HepG2 (cell line): ENCODE results near the gene TBC1D24. TPM values are rescaled to one million over a fixed set of nuclear protein-coding genes. Genes with fewer than 3 reads are reported as not detected.
A peak's percentile ranks its signal among the peaks of the same experiment; 100 is the strongest.

ENCODE experiments used
- ATF7 ChIP-seq, 2 experiments: fragments of 450-650 bp in 1 of 2; sonication (generic) in 1 of 2; formaldehyde crosslinking in 1 of 2; IDR thresholded peaks; 2 replicates each; pipeline versions ENCODE4 v1.4.0 to v1.6.1; 2016 to 2020; ENCODE audit warnings: antibody characterized with exemption in 1 of 2, mild to moderate bottlenecking in 1 of 2, missing genetic modification reagents in 1 of 2
- HIC2 ChIP-seq: sonication (generic); formaldehyde crosslinking; IDR thresholded peaks from 2 replicates; pipeline ENCODE4 v1.9.0; 2022; ENCODE audit warnings: low read depth, missing genetic modification reagents
- HNF1B ChIP-seq: sonication (generic); formaldehyde crosslinking; IDR thresholded peaks from 2 replicates; pipeline ENCODE4 v1.5.1; 2020; ENCODE audit warnings: mild to moderate bottlenecking, moderate library complexity, missing genetic modification reagents
- HOXA5 ChIP-seq: sonication (generic); formaldehyde crosslinking; IDR thresholded peaks from 2 replicates; pipeline ENCODE4 v1.4.0; 2020; ENCODE audit warnings: missing genetic modification reagents
- HOXA7 ChIP-seq: sonication (generic); formaldehyde crosslinking; IDR thresholded peaks from 2 replicates; pipeline ENCODE4 v1.8.1; 2022; ENCODE audit warnings: mild to moderate bottlenecking, missing genetic modification reagents, moderate library complexity
- LCORL ChIP-seq, 2 experiments: fragments of 450-650 bp in 1 of 2; sonication (generic) in 1 of 2; formaldehyde crosslinking in 1 of 2; IDR thresholded peaks; 2 replicates each; pipeline versions ENCODE4 v1.5.0 to v1.6.1; 2017 to 2020; ENCODE audit warnings: antibody characterized with exemption in 1 of 2, missing genetic modification reagents in 1 of 2
- MAFF ChIP-seq: IDR thresholded peaks from 2 replicates; pipeline ENCODE4 v1.6.1; 2011; ENCODE audit warnings: low read depth, low read length, improper control_type of control experiment
- RFX3 ChIP-seq: IDR thresholded peaks from 2 replicates; pipeline ENCODE4 v1.6.1; 2016; ENCODE audit warnings: missing biosample characterization, missing genetic modification reagents
- RNF2 ChIP-seq: fragments of 450-650 bp; conservative IDR thresholded peaks from 2 replicates; pipeline ENCODE4 v1.6.1; 2016; ENCODE audit warnings: low read depth
- SKIL ChIP-seq: sonication (generic); formaldehyde crosslinking; IDR thresholded peaks from 2 replicates; pipeline ENCODE4 v1.8.0; 2022; ENCODE audit warnings: missing genetic modification reagents, mild to moderate bottlenecking, moderate library complexity, borderline replicate concordance
- ZBTB25 ChIP-seq: IDR thresholded peaks from 2 replicates; pipeline ENCODE4 v1.6.1; 2018; ENCODE audit warnings: missing genetic modification reagents
- ZFY ChIP-seq: sonication (generic); formaldehyde crosslinking; IDR thresholded peaks from 2 replicates; pipeline ENCODE4 v1.4.0; 2020; ENCODE audit warnings: missing genetic modification reagents
- ZNF101 ChIP-seq: sonication (generic); formaldehyde crosslinking; IDR thresholded peaks from 2 replicates; pipeline ENCODE4 v1.4.0; 2020; ENCODE audit warnings: mild to moderate bottlenecking, low read depth, missing genetic modification reagents, borderline replicate concordance
- ZNF446 ChIP-seq: sonication (generic); formaldehyde crosslinking; IDR thresholded peaks from 2 replicates; pipeline ENCODE4 v1.5.0; 2020; ENCODE audit warnings: mild to moderate bottlenecking, missing genetic modification reagents
- ZNF576 ChIP-seq: sonication (generic); formaldehyde crosslinking; IDR thresholded peaks from 2 replicates; pipeline ENCODE4 v1.4.0; 2020; ENCODE audit warnings: mild to moderate bottlenecking, missing genetic modification reagents
- ZNF724P ChIP-seq: sonication (generic); formaldehyde crosslinking; IDR thresholded peaks from 2 replicates; pipeline ENCODE4 v1.8.0; 2022; ENCODE audit warnings: missing genetic modification reagents, borderline replicate concordance
- ZSCAN20 ChIP-seq: sonication (generic); formaldehyde crosslinking; IDR thresholded peaks from 2 replicates; pipeline ENCODE4 v1.4.0; 2020; ENCODE audit warnings: missing genetic modification reagents, mild to moderate bottlenecking, borderline replicate concordance
- ZXDC ChIP-seq: sonication (generic); formaldehyde crosslinking; IDR thresholded peaks from 2 replicates; pipeline ENCODE4 v1.5.0; 2020; ENCODE audit warnings: mild to moderate bottlenecking, missing genetic modification reagents
- polyA plus RNA-seq, 8 experiments: library from polyadenylated mRNA; depleted of rRNA in 3 of 8; stranded (reverse) in 7 of 8; unstranded in 1 of 8; fragments of >200 nt; fragmentation: Illumina TruSeq in 4 of 8; extraction: Trizol in 4 of 8; gene quantifications; 2 replicates each; pipeline versions ENCODE4 v1.2.1 to v1.2.3, GENCODE V29; 2011 to 2016; ENCODE audit warnings: low read depth in 4 of 8, missing spikeins in 1 of 8, mixed read lengths in 1 of 8; ENCODE audit not compliant: insufficient read depth in 1 of 8
- total RNA-seq, 5 experiments: library from RNA; depleted of rRNA; stranded (reverse); fragments of >200 nt; fragmentation: Illumina TruSeq; extraction: Trizol; gene quantifications; 2 replicates each; pipeline ENCODE4 v1.2.3, GENCODE V29; 2016; ENCODE audit warnings: low read depth in 1 of 5

TBC1D24 gene
- total and polyA plus RNA-seq, 2 of the 13 experiments (the other 11 are each of a cell fraction or from before 2014, with no cell fraction given): 7.7 to 13.7 TPM

- TF ChIP-seq LCORL (IDR thresholded peaks at IDR 0.05) (no peak), LCORL (CRISPR knock-in tag; IDR thresholded peaks at IDR 0.05) (0 out of 2 replicates have a peak, but pooled peaks have one; percentile 29), HOXA5 (CRISPR knock-in tag) (peak; percentile 64; the same call in 1 of the 2 replicates), ZSCAN20 (CRISPR knock-in tag) (0 out of 2 replicates have a peak, but pooled peaks have one; percentile 47), MAFF (no peak), RNF2 (peak; percentile 92), HIC2 (CRISPR knock-in tag) (no peak; the same call in 1 of the 2 replicates), HOXA7 (CRISPR knock-in tag) (no peak), ZXDC (CRISPR knock-in tag) (0 out of 2 replicates have a peak, but pooled peaks have one; percentile 77), ZNF101 (CRISPR knock-in tag) (0 out of 2 replicates have a peak, but pooled peaks have one; percentile 65), ZFY (CRISPR knock-in tag) (peak; percentile 36; the same call in 1 of the 2 replicates), ZNF576 (CRISPR knock-in tag) (no peak), ATF7 (IDR thresholded peaks at IDR 0.05) (no peak), ATF7 (CRISPR knock-in tag; IDR thresholded peaks at IDR 0.05) (0 out of 2 replicates have a peak, but pooled peaks have one; percentile 60), HNF1B (CRISPR knock-in tag) (peak; percentile 39; the same call in 1 of the 2 replicates), ZNF446 (peak; percentile 27; the same call in 1 of the 2 replicates), ZNF724P (CRISPR knock-in tag) (0 out of 2 replicates have a peak, but pooled peaks have one; percentile 45), ZBTB25 (CRISPR knock-in tag) (no peak), RFX3 (CRISPR knock-in tag) (no peak), SKIL (CRISPR knock-in tag) (no peak)
Measured at GRCh38 chr16:2429034-2429770, 45.7 kb upstream of the TBC1D24 start, which contains the start of gene CCNF (continued).
